Frontal cortex (tissue), 4 donors: ENCODE measurements around the gene PRKG1. TPM values are rescaled to one million over a fixed set of nuclear protein-coding genes. Genes with fewer than 3 reads are reported as not detected.
"Not testable (repeated sequence)": the region's sequence is repeated elsewhere in the genome, so short reads cannot be mapped to it uniquely, and the experiment has no call there.

ENCODE experiments used
- DNase-seq, 2 donors: peaks; one replicate each; pipeline ENCODE4 v3.0.0; 2012; ENCODE audit warnings: low spot score in 2 of 2
- FAIRE-seq: peaks from 2 replicates; lab custom pipeline; 2012; peaks lifted over from hg19 to GRCh38; lab: Jason Lieb, UNC
- total RNA-seq: library from RNA; depleted of rRNA; stranded (reverse); fragments of >200 nt; gene quantifications from one replicate; pipeline ENCODE4 v1.2.3, GENCODE V29; 2014
- donor health status: control.
- donor health status: control.
- donor health status: control.

PRKG1 gene
- total RNA-seq, 1 donor from 2014 or later = 15.5 TPM

GRCh38 chr10:51250278-51250920 lies 176.1 kb downstream of the PRKG1 start:
- DNase-seq = no peak
- FAIRE-seq = no peak

- DNase-seq (no peak), FAIRE-seq (no peak)
Observed at GRCh38 chr10:51251110-51251509, 176.8 kb downstream of the PRKG1 start.

GRCh38 chr10:51255381-51255780 lies 181.1 kb downstream of the PRKG1 start:
- DNase-seq = no peak
- FAIRE-seq = no peak

GRCh38 chr10:51257511-51258248 lies 183.4 kb downstream of the PRKG1 start:
- DNase-seq (no peak), FAIRE-seq (no peak)

- FAIRE-seq (no peak), DNase-seq (no peak)
Observed at GRCh38 chr10:51260376-51260775, 186.1 kb downstream of the PRKG1 start.

- no peak for FAIRE-seq
- DNase-seq = no peak
Observed at GRCh38 chr10:51266496-51266895, 192.2 kb downstream of the PRKG1 start.

GRCh38 chr10:51267980-51268570 lies 193.8 kb downstream of the PRKG1 start:
- DNase-seq, FAIRE-seq: not testable (repeated sequence)

- no peak for DNase-seq
- no peak for FAIRE-seq
Observed at GRCh38 chr10:51269821-51270220, 195.5 kb downstream of the PRKG1 start.

- no peak for FAIRE-seq
- DNase-seq = no peak
Observed at GRCh38 chr10:51270936-51271530, 196.7 kb downstream of the PRKG1 start.

- FAIRE-seq, DNase-seq: not testable (repeated sequence)
Observed at GRCh38 chr10:51272099-51272498, 197.8 kb downstream of the PRKG1 start.

- DNase-seq (no peak), FAIRE-seq (no peak)
Observed at GRCh38 chr10:51272555-51272954, 198.3 kb downstream of the PRKG1 start.

- FAIRE-seq (no peak), DNase-seq (no peak)
Observed at GRCh38 chr10:51273574-51273973, 199.3 kb downstream of the PRKG1 start.

- not testable (repeated sequence) for DNase-seq, FAIRE-seq
Observed at GRCh38 chr10:51276097-51276496, 201.8 kb downstream of the PRKG1 start.

- FAIRE-seq, DNase-seq: not testable (repeated sequence)
Observed at GRCh38 chr10:51281387-51281786, 207.1 kb downstream of the PRKG1 start.

GRCh38 chr10:51285601-51286000 lies 211.3 kb downstream of the PRKG1 start:
- no peak for FAIRE-seq
- no peak for DNase-seq

GRCh38 chr10:51288511-51288910 lies 214.2 kb downstream of the PRKG1 start:
- no peak for DNase-seq

GRCh38 chr10:51289519-51289918 lies 215.2 kb downstream of the PRKG1 start:
- DNase-seq (no peak), FAIRE-seq (no peak)

More at GRCh38 chr10:51288511-51288910, 214.2 kb downstream of the PRKG1 start:
- no peak for FAIRE-seq

- DNase-seq (no peak), FAIRE-seq (no peak)
Observed at GRCh38 chr10:51291961-51292360, 217.7 kb downstream of the PRKG1 start.

- DNase-seq = no peak
- FAIRE-seq = no peak
Observed at GRCh38 chr10:51297438-51297837, 223.2 kb downstream of the PRKG1 start.

GRCh38 chr10:51300617-51301304 lies 226.5 kb downstream of the PRKG1 start:
- FAIRE-seq = no peak
- DNase-seq = no peak
